NOMO-1 (cell line): ENCODE measurements around the gene DYNC1I1.

Experiments used
- DNase-seq, 2 experiments: peaks; one replicate each; lab custom pipeline; 2025; ENCODE audit not compliant: unreplicated experiment in 2 of 2; lab: John Stamatoyannopoulos, UW

The DYNC1I1 gene

DNA sequence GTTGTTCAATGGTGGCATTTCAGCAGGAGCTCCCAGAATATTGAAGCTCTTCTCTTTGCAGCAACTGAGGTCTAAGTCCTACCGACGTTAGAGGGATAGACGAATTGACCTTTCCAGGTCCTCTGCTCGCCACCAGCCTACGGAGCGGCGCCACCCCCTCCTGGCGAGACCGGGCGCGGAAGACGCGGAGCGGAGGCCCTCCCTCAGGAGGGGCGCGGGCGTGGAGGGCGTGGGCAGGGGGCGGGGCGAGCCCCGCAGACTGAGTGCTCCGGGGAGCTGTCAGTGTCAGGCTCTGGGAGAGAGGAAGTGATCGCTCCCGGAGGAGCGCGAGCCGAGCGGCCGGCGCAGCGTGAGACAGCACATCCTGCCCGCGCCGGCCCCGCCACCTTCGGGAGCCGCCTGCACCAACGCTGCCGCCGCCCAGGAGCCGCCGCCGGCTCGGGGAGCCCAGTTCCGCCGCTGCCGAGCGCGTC, at the start of gene DYNC1I1:
Gene DYNC1I1 (plus strand): TSS at position 257 of the 473 bp plus-strand sequence. CDS start 32,176 bp downstream, outside the sequence.
- peak; percentile 95 to 97 for DNase-seq

DNA sequence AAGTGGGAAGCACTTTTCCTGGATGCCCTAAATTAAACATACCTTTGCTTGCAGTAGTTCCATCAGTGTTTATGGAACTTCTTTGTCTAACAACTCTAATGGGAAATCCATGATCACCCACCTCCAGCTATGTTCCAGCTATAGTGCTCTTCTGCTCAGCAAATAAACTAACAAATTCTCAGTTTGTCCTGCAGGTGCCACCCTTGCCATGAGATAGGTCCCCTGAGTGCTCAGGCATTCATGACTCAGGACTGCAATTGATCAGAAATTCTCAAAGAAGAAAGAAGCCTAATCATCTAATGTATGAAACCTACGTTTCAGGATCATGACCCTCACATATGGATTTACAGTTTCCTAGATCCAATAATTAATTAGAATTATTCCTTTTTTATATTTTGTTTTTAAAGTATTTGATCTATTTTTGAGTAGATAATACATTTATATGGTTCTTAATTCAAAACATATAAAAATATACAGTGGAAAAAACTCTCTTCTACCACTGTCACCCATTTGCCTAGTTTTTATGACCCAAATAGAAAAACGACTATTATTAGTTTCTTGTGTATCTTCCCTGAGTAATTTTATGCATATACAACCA, 48.7 kb upstream of the DYNC1I1 start:
- DNase-seq, result peak; percentile 57 to 85

DNA sequence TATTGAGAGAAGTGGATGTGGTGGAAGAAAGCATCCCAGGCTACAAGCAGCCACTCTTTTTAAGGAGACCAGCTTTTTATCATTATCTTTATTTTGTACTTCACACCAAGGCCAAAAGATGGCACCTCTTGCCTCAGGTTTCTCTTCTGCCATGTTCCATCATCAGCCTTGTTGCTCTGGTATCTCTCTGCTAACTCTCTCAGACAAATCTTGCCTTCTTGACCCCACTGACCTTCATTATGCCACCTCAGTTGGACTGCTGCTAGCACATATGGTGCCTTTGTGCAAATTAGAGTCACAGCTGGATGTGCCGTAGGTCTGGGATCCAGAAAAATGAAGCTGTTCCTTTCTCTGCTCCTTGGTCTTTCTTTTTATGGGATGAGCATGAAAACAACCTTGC, 47.1 kb upstream of the DYNC1I1 start:
- peak in 1 of 2 experiments; percentile 18 for DNase-seq

DNA sequence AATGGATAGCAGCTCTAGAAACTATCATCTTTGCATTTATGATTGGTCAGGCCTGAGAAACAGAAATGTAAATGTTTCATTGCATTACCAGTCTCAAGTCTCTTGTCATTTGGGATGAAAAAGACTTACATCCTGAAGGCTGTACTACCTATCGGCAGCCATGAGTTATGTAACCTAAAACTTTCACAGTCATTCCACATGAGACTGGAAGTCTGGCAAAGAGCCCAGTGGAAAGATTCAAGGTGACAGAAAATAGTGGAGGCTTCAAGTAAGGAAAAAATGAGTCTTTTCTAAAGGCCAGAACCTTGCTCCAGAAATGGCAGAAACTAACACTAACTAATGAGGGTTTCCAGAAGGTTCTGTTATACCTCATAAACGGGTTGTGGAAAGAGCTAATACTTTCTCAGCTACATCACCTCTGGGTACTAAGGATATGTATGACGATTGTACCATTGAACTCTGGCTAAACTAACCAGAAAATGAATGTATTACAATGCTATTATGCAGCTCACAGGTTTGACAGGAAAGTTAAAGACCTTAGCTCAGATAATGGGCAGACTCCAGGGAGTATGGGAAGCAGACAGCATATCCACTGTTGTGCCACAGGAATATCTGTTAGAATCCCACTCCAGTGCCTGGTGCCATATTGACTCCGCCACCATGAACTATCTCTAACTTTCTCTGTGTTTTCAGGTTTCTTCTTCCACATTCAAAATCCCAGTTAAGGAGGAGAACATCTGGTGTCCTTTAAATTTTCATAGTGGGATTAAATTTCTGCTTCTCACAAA, 41.7 kb upstream of the DYNC1I1 start:
- no peak for DNase-seq

DNA sequence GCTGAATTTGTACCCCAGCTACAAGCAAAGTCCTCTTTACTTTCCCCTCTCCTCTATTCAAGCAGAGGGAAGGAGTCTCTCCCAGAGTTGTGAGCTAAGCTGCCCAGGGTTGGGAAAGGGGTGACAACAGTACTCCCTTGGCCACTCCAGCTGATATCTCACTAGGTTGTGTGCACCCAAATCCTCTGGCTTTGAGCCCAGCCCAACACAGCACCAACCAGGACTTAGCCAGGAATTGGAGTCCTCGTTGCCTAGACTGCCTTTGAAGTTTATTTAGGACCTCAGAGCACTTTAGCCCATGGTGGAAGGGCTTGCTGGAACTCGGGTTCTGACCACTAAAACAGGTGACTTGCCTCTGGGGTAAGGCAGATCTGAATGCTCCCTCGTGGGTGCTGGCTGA, 35.7 kb upstream of the DYNC1I1 start:
- DNase-seq, result no peak

DNA sequence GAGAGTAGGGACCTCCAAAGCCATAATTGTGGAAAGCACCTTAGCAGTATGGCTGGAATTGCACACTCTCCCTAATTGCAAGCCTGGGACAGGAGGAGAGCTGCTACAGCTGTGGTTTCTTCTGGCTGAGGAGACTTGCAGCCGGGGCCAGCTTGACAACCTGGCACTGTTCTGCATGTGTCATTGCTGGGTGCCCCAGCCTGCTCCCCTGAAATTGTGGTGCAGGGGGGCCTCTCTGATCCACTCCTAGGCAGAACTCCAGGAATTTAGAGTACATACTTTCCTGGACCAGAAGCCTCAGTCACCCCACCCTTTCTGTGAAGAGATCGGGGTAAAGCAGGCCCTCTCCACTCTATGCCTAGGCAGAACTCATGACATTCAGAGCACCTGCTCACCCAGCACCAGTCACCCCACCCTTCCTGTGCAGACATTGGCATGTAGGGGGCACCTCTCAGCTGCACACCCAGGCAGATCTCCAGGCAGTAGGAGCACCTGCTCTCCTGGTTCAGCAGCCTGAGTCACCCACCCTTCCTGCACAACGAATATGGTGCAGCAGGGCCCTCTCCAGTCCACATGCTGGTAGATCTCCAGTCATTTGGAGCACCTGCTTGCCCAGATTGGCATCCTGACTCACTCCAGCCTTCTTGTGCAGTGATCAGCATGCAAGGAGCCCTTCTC, 34.4 kb upstream of the DYNC1I1 start:
- no peak for DNase-seq

DNA sequence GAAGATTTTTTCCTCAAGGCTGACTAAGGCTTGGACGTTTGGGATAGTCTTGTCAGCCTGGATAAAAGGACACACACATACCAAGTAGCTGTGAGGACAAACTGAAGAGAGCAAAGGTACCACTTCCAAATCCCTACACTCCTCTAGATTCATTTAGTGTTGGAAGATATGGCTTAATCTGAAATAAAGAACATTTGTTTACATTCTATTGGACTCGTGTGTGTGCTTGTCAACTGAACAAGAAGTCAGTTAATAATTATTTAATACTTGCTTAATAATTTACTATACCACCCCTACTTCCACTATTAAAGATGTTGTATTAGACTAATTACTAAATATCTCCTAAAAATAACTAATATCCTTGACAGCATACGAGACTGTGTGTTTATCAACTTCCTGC, 23.3 kb upstream of the DYNC1I1 start:
- no peak for DNase-seq

DNA sequence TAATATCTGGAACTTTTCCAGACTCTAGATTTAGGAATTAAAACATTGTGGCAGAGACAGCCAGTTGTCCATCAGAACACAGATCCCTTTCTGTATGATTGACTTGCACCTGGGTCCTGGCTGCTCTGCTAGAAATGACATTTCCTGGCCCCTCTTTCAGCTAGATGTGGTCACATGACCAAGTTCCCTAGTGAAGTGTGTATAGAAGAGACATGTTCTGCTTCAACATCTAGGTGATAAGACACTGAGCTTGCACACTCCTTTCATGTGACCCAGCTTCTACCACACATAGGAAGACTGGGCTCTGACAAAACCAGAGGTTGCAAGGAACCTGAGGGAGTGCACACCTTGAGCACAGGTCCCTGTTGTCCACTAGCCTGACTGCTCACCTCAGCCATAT, 22.8 kb upstream of the DYNC1I1 start:
- no peak for DNase-seq

DNA sequence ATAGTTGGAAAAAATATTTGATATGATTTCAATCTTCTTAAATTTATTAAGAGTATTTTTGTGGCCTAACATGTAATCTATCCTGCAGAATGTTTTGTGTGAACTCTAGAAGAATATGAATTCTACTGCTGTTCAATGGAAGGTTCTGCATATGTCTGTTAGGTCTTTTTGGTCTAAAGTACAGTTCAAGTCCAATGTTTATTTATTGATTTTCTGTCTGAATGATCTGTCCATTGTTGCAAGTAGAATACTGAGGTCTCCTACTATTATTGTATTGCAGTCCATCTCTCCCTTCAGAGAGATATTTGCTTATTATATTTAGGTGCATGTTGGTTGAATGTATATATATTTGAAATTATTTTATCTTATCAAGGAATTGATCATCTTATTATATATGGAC, 18.9 kb upstream of the DYNC1I1 start:
- DNase-seq, result no peak

DNA sequence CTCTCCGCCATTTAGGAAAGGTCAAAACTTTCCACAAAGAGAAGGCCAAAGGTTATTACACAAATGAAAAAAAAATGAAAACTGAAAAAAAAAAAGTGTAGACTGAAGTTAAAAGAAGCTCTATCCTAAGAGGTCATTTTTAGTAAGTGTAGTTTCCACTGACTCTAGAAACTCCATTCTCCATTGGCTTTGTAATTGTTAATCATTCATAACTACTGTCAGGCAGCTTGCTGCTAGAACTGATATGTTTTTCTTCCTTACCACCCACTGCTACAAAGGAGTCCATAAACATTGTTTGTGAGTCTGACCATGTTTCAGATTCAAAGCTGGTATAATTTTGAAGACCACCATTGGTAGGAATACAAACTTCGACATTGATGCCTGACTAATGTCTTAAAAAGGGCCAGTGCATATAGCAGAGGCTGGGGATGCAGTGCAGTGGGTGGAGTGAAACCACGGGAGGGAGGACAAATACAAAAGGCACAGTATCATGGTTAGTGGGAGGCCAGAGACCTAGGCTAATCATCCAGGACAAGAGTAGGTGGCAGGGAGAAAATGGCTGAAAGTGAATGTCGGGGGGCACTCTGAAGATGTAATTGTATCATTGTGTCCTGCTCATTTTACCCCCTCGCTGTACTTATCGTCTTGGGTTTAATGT, 16.9 kb upstream of the DYNC1I1 start:
- no peak for DNase-seq

DNA sequence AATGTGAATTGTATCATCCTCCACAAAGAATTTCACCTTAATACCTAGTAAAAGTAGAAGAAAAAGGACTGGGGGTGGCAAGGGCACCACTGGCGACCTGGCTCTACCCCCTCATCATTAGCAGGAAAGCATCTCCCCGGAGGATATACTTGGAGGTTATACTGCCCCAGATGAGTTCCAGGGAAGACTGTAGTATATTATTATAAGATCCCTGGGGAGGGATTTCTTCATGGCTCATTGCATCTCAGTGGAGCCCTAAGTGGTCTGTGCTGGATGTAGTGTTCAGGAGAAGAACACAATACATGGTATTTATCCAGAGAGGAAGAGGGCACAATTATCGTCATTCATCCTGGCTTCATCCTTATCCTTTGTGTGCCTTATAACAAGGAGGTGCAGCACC, 14.2 kb upstream of the DYNC1I1 start:
- DNase-seq, result no peak

DNA sequence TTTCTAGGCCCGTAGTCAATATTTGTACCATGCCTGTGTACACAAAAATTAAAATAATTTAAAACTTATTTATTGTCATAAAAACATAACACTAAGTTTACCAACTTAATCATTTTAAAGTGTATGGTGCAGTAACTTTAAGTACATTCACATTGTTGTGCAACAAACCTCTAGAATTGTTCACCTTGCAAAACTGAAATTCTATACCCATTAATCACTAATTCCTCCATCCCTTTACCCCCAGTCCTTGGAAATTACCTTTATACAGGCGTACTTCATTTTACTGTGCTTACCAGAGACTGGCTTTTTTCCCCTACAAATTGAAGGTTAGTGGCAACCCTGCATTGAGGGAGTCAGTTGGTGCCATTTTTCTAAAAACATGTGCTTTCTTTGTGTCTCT, 6.3 kb upstream of the DYNC1I1 start:
- no peak for DNase-seq

DNA sequence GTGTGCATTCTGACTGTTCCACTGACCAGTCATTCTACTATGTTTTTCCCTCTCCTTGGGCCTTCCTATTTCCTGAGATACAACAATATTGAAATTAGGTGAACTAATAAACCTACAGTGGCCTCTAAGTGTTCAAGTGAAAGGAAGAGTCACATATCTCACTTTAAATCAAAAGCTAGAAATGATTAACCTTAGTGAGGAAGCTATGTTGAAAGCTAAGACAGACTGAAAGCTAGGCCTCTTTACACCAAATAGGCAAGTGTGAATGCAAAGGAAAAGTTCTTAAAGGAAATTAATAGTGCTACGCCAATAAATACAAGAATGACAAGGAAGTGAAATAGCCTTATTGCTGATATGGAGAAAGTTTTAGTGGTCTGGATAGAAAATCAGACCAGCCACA, 5.7 kb upstream of the DYNC1I1 start:
- DNase-seq, result no peak

DNA sequence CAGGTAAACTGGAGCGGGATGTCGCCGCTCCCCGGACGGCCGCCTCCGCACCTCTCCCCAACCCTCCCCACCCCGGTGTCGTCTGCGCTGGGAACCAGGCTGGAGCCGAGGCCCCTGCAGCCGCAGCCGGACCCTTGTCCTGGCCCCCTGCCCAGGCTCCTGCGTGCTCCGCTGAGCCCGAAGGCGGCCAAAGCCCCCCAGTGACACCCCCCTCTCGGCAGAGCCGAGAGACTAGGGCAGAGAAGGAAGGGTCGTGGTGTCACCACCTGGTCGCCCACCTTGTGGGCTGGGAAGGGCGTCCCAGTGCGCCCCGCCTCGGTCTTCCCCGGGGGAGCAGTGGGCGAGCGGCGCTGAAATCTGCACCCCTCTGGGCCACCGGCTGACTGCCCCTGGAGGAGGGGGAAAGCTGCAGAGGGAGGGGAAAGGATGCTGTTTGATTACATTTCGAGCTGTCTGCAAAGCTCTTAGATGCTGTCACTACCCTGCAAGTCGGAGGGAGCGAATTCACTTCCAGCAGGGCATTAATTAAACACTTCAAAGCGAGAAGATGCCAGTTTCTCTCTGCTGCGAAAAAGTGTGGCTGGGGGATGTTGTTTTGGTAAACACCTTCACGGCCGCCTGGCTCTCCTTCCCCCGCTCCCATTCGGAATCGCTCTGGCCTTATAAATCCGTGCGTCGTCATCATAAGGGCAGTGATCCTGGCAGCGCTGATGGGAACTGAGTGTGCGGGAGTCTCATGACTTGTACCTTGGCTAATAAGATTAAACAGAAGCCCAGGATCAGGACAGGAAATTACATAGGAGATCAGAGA, 622 bp downstream of the DYNC1I1 start:
- DNase-seq, result no peak

DNA sequence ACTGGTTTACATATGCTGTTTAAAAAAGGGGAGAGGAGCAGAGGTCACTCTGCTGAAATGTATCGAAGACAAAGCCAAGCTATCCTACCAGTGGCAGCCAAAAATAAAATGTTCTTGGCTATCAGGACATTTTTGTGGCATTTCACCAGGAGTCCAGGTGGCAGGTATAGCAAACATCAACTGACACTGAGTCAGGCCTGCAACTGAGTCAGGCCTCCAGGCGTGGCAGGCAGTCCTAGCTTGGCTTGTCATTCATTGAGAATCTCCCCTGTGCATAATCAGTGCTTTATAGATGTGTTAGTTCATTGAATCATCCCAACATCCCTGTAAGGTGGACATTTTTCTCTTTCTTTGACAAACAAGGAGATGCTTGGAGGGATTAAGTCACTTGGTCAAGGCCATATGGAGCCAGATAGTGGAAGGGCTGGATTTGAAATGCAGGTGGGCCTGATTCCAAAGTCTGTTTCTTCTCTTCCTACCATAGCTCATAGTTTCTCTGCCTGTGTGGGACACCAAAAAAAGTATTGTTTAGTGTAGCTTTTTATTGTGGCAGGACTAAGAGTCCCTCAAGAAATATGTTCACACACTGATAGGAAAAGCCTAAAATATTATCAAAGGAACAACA, 4.3 kb downstream of the DYNC1I1 start:
- no peak for DNase-seq

DNA sequence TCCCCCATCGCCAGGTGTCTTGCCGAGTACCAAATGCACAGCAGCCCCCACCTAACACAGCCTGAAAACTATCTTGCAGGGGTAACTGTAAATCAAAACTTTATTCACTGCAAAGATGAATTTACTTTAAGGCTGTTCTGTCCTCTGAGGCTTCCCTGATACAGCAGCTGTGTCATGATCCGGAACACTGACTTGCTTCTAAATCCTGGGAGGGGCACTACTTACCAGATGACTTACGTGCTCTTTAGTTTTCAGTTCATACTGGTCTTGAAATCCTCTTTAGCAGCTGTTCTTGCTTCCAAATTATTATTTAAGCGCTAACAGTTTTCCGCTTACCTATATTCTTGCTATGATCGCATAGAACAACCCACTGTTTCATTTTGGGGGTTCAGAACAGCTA, 4.9 kb downstream of the DYNC1I1 start:
- DNase-seq, result no peak

DNA sequence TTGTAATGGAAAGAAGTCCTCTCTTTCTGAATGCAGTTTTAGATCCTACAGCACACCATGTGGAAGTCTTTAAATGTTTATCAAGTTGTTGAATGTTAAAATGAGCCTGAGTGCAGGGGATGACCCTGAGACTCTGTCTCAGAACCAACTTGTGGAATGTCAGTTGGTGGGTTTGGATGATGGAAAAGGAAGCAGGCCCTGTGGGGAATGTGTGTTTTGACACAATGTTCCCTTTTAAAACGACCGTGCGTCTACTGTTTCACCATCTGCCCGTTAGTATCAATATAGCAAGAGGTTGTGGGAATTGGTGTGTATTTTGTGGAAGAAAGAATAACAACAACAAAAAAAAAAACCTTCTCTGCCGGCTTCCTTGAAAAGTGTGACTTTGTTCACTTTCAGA, 8.3 kb downstream of the DYNC1I1 start:
- DNase-seq, result no peak

DNA sequence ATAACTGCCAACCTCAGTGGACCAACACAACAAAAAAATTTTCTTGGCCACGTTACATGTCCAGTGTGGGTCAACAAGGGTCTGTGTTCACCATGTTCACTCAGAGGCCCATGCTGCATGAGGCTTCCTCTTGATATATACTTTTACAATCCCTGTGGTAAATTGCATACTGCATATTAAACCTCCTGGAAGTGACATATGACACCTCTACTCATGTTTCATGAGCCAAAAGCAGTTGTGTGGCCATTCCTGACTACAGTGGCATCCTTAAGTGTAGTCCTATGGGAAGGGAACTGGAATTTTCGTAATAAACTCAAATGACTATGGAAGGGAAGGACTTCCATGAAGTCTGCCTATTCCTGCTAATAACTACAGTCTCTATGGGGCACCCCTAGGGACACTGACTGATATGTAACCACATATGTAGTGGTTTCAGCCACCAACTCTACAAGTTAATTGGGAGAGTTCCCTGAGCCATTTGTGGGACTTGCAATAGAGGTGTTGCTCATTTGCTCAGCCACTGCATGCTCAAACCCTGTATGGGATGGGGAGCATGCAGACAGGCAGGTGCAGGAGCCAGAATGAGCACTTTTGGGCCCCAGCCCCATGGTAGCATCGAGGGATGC, 9.7 kb downstream of the DYNC1I1 start:
- no peak for DNase-seq

DNA sequence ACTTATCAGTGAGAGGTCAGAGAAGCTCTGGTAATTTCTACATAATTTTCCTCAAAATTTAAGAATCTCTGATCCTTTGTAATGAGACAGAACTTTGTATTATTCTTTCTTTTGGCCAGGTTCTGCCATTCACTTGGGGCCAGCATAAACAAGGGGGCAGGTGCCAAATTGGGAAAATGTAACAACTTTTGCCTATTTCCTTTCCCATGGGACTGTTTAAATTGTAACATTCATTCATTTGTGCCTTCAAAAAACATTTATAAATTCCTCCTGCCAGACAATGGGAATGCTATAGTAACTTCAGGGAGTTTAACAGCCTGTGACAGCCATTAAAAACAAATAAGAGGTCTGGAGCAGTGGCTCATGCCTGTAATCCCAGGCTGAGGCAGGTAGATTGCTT, 12.4 kb downstream of the DYNC1I1 start:
- DNase-seq, result no peak

DNA sequence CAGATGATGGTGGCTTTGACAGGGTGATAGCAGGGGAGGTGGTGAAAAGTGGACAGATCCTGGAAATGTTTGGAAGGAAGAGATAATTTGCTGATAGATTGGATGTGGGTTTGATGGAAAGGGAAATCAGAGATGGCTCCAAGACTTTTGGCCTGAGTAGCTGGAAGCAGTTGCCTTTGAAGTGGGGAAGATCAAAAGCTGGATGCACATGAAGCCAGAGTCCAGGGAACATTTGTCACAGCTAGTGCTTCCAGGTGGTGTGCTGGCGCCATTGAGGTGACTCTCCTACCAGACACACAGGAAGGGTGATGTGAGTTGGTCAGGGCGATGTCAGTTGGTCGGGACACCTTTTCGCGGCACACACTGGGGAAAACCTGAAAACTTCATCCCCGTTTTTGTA, 15.9 kb downstream of the DYNC1I1 start:
- no peak for DNase-seq
